Activated CD4-positive, alpha-beta T cell treated with anti-CD3 and anti-CD28 coated beads for 1 hour (primary cell): Measurements from ENCODE around the gene GZMH.
A peak's percentile ranks its signal among the peaks of the same experiment; 100 is the strongest.
"Not testable (repeated sequence)": the region's sequence is repeated elsewhere in the genome, so short reads cannot be mapped to it uniquely, and the experiment has no call there.

Experiments
- DNase-seq: peaks from one replicate; pipeline ENCODE4 v3.0.0-alpha.2; 2020

The GZMH gene, protein sequence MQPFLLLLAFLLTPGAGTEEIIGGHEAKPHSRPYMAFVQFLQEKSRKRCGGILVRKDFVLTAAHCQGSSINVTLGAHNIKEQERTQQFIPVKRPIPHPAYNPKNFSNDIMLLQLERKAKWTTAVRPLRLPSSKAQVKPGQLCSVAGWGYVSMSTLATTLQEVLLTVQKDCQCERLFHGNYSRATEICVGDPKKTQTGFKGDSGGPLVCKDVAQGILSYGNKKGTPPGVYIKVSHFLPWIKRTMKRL

GRCh38 chr14:24609655-24610344 lies at the start of gene GZMH:
Gene GZMH, minus strand, starts transcription at chr14:24609685. Its CDS starts 72 bp downstream, at chr14:24609613.
- no peak for DNase-seq

- not testable (repeated sequence) for DNase-seq
Measured at GRCh38 chr14:24648361-24648760, 38.9 kb upstream of the GZMH start.

GRCh38 chr14:24639905-24640304 lies 30.4 kb upstream of the GZMH start:
- no peak for DNase-seq

- DNase-seq = no peak
Measured at GRCh38 chr14:24639270-24639669, 29.8 kb upstream of the GZMH start.

GRCh38 chr14:24634158-24634557 lies 24.7 kb upstream of the GZMH start, which contains the start of gene GZMB:
Gene GZMB, minus strand, starts transcription at chr14:24634190. Its CDS starts 30 bp downstream, at chr14:24634160.
- no peak for DNase-seq

- no peak for DNase-seq
Measured at GRCh38 chr14:24633353-24633752, 23.9 kb upstream of the GZMH start.

GRCh38 chr14:24632761-24633160 lies 23.3 kb upstream of the GZMH start:
- DNase-seq = no peak

DNA sequence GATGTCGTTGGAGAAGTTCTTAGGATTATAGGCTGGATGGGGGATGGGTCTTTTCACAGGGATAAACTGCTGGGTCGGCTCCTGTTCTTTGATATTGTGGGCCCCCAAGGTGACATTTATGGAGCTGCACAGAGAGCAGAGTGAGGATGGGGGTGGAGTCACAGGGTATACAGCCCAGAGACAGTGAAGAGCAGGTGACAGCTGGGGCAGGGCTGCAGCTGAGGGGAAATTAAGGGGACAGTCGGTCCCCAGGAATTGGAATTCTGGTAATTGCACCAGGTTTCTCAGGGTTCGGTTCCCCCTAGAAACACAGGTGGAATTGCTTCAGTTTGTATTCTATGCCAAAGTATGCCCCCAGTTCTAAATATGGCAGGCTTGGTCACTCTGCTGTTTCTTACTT lies 22.9 kb upstream of the GZMH start:
- DNase-seq = no peak

- DNase-seq = no peak
Measured at GRCh38 chr14:24631749-24632335, 22.4 kb upstream of the GZMH start.

GRCh38 chr14:24630872-24631477 lies 21.5 kb upstream of the GZMH start:
- DNase-seq = no peak

GRCh38 chr14:24630087-24630871 lies 20.8 kb upstream of the GZMH start:
- DNase-seq = no peak

DNA sequence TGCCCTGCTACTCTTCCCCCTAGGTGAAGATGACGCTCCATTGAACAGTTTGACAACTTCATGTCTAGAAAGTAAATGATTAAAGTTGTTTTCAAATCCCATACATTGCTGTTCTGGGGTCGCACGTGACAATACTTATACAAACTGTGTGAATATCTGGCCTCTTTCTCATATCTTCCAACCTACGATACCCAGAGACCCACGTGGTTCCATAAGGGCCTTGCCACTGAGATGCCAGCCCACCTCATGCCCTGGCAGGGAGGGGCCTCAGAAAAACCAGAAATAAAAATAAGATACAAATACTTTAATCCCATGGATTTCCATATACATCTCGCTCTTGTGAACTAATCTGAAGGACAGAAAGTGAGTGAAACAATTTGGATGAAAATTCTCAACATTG lies 20.0 kb upstream of the GZMH start:
- DNase-seq = no peak

GRCh38 chr14:24613747-24614146 lies 4.3 kb upstream of the GZMH start:
- DNase-seq = no peak

DNA sequence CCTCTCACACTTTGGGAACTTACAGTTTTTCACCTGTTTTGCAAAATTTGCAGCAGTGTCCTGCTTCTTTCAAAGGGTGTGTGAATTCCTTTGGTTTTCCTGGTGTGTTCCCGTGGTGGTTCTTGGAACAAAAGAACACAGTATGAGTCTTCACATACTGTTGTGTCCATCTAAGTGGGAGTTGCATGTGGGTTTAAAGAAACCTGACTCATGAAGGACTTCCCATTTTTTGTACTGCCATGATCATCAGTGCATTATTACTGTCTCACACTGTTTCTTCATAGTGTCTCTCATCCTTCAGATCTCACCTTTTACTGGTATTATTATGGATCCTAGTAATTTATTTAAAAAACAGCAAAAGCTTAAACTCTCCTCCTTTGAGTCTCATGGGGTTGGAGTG lies 3.8 kb upstream of the GZMH start:
- DNase-seq = no peak

DNA sequence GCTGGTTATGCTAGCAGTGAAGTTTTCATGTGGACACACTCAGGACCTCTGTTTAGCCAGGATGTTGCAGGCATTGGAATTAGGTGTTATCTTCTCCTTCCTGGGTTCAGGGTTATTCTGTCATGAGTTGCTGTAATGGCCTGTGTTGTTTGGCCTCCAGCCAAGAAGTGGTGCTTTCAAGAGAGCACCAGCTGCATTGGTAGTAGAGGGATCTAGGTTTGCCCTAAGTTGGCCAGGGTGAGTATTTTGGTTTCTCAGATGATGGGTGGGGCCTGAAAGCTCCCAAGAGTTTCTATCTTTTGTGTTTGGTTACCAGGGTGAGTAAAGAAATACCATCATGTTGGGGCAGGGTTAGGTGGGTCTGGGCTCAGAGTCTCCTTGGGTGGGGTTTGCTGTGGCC lies 2.7 kb upstream of the GZMH start:
- no peak for DNase-seq

DNA sequence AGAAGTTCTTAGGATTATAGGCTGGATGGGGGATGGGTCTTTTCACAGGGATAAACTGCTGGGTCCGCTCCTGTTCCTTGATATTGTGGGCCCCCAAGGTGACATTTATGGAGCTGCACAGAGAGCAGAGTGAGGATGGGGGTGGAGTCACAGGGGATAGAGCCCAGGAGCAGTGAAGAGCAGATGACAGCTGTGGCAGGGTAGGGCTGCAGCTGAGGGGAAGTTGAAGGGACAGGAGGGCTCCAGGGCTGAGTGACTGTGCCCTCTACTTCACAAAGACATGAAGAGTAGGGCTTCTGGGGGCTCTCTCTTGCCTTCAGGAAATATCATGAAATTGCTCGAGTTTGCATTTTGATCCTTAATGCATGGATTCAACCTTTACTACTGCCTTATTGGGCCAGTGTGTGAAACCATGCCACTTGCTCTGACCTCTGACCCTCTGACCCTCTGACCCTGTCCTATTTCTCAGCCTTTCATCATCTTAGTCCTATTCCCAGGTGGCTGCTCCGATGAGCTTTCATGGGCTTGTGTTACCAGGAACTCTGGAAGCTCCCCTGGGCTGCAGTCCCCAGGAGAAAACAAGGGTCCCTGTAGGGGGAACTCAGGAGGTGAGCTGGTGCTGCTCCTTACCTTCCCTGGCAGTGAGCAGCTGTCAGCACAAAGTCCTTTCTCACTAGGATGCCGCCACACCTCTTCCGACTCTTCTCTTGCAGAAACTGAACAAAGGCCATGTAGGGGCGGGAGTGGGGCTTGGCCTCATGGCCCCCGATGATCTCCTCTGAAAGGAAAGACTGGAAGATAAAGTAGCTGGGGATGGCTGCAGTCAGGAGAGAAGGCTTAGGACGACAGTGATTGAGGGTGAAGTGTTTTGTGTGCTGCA lies 1.6 kb downstream of the GZMH start:
- DNase-seq = no peak

- no peak for DNase-seq
Measured at GRCh38 chr14:24607081-24607480, 2.4 kb downstream of the GZMH start.

GRCh38 chr14:24606297-24606696 lies 3.2 kb downstream of the GZMH start:
- no peak for DNase-seq

GRCh38 chr14:24605435-24606190 lies 3.9 kb downstream of the GZMH start:
- peak; percentile 46 for DNase-seq

DNA sequence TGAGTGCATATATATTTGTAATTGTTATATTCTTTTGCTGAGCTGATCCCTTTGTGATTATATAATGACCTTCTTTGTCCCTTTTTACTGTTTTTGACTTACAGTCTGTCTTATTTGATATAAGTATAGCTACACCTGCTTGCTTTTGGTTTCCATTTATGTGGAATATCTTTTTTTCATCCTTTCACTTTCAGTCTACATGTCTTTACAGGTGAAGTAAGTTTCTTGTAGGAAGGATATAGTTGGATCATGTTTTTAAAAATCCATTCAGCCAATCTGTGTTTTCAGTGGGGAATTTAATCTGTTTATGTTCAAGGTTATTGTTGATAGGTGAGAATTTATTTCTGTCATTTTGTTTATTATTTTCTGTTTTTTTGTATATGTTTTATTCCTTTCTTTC lies 12.1 kb downstream of the GZMH start:
- DNase-seq = no peak
